ENCODE results near the gene HES4.

The HES4 gene

DNA sequence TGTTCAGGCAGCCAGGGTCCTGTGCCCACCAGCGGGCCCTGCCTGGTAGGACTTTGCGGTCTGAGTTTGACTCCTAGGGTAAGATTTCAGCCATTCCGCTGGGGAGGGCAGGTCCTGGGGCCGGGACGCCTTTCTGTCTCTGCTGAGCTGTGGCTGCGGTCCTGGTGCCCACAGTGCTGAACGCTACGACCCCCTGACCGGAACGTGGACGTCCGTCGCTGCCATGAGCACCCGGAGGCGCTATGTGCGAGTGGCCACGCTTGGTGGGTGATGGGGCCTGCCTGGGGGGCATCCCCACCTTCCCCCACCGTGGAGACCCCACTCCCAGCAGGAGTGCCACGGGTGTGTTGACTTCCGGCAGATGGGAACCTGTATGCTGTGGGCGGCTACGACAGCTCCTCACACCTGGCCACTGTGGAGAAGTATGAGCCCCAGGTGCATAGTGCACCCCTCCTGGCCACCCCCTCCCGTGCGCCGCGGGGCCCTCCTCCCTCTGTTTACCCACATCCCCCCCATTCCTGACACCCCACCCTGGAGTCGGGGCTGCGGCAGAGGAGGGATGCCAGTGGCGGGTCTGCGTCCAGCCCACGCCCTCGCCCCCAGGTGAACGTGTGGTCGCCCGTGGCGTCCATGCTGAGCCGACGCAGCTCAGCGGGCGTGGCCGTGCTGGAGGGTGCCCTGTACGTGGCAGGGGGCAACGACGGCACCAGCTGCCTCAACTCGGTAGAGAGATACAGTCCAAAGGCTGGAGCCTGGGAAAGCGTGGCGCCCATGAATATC is 36.0 kb downstream of the HES4 start:
- no peak for FAIRE-seq

- no peak for FAIRE-seq
These were observed 36.6 kb downstream of the HES4 start for GRCh38 chr1:963301-963651.

DNA sequence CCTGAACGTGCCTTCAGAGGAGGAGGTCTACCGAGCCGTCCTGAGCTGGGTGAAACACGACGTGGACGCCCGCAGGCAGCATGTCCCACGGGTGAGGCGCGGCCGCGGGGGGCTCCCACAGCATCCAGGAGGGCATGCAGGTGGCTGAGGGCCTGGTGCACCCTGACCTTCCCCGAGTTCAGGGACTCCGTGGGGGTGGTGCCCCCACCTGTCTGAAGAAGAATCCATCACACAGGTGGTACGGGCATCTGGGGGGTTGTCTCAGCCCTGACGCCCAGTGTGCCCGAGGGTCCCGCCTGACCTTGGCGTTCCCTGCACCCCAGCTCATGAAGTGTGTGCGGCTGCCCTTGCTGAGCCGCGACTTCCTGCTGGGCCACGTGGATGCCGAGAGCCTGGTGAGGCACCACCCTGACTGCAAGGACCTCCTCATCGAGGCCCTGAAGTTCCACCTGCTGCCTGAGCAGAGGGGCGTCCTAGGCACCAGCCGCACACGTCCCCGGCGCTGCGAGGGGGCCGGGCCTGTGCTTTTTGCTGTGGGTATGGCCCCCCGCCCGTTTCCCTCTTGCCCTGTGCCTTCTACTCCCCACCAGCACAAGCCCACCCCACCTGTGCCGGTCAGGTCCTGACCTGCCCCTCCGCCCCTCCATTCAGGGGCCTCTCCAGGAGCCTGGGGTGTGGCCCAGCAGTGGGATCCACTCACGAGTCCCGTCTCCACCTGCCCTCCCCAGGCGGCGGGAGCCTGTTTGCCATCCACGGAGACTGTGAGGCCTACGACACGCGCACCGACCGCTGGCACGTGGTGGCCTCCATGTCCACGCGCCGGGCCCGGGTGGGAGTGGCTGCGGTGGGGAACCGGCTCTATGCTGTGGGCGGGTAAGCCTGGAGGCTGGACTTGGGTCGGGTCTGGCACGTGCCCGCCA is 37.3 kb downstream of the HES4 start:
- no peak for FAIRE-seq

DNA sequence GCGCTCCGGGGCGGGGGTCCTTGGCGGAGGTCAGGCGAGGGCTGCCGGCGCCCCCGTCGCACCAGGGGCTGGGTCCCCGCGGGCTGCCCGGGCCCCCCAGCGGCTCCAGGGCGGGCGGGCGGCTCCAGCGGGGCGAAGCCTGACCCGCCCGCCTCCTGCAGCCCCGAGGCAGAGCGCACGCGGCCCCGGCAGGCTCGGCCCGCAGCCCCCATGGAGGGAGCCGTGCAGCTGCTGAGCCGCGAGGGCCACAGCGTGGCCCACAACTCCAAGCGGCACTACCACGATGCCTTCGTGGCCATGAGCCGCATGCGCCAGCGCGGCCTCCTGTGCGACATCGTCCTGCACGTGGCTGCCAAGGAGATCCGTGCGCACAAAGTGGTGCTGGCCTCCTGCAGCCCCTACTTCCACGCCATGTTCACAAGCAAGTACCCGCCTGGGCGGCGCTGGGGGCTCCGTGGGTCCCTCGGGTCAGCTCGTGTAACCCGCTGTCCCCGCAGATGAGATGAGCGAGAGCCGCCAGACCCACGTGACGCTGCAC is 38.7 kb downstream of the HES4 start:
- no peak for FAIRE-seq

DNA sequence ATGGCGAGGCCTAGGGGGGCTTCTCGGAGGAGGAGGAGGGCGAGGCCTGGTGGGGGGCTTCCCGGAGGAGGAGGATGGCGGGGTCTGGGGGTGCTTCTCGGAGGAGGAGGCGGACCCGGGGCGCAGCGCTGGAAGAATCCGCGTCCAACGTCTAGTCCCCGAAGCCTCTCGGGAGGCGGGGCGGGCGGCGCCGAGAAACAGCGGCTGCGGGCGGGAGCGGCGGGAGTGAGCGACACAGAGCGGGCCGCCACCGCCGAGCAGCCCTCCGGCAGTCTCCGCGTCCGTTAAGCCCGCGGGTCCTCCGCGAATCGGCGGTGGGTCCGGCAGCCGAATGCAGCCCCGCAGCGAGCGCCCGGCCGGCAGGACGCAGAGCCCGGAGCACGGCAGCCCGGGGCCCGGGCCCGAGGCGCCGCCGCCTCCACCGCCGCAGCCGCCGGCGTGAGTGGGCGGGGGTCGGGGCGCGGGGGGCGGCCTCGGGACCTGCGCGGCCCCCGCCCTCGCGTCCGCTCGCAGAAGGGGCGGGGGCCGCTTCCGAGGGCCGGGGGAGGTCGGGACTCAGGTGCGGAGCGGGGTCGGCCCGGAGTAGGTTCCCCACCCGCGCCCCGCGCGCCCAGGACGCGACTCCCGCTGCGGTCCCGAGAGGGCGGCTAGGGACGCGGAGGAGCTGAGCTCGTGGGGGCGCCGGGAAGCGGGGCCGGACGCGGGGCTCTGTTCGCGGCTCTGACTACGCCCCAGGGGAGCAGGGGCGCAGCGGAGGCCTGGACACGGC is 39.4 kb downstream of the HES4 start, which contains the start of gene KLHL17:
KLHL17 (plus strand) TSS at position 222 of the 769 bp plus-strand sequence; CDS start at position 332, 110 bp downstream.
- FAIRE-seq: no peak

DNA sequence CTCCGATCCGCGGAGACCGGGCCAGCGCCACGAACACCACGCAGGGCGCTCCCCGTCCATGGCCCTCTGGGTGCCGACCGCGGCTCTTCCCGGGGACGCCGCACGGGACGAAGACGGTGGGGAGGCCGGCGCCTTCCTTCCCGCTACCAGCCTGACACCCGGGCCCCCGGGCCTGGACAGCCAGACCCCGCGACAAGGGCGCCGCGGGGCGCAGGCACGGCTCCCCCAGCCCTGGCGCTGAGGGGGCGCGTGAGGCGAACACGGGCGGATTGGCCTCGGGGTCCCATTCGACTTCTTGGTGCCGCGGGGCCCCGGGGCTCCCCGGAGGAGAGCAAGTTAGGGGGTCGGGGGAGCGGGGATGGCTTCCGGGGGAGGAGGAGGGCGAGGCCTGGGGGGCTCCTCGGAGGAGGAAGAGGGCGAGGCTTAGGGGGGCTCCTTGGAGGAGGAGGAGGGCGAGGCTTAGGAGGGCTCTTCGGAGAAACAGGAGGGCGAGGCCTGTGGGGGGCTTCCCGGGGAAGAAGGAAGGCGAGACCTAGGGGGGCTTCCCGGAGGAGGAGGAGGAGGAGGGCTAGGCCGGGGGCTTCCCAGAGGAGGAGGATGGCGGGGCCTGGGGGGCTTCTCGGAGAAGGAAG is 40.0 kb downstream of the HES4 start:
- FAIRE-seq: no peak

DNA sequence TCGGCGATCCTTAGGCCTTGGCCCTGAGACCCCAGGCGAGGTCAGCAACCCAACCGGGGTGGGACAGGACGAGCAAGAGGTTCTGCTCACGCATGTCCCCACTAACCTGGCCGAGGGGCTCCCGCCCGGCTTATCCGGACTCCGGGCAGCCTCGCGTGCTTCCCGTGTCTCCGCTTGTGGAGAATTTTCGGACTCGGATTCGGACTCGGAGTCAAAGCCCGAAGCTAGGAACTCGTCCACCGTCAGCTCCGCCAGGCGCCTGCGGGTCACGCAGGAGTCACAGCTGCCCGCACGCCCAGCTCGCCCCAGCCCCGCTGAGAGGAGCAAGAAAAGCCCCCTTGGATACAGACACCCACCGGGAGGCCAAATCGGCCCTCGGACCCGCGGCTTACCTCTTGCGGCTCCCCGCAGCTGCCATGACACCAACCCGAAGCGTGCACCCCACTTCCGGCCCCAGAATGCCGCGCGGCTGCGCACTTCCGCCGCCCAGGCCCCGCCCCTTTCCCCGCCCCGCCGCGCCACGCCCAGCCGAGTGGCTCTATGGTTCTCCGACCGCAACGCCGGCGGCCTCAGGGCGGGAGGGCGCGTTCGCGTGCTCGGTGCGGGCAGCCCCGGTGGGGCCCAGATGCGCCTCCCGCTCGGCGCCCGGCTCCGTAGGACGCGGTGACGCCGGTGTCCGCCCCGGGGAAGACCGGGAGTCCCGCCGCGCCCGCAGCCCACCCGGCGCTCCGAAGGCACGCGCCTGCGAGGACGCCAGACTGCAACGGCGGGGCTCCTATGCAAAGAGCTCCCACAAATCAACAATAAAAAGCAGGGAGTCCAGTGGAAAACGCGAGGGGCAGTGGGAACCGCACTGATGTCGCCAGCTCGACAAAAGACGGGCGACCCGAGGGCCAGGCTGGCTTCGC is 40.8 kb downstream of the HES4 start, which contains the start of gene NOC2L:
NOC2L (minus strand) TSS at position 434 of the 908 bp plus-strand sequence; CDS start at position 418, 16 bp downstream.
- no peak for FAIRE-seq

- no peak for FAIRE-seq
These were observed 43.3 kb downstream of the HES4 start for GRCh38 chr1:956636-957035.

- no peak for FAIRE-seq
These were observed 44.4 kb downstream of the HES4 start for GRCh38 chr1:955474-955873.

DNA sequence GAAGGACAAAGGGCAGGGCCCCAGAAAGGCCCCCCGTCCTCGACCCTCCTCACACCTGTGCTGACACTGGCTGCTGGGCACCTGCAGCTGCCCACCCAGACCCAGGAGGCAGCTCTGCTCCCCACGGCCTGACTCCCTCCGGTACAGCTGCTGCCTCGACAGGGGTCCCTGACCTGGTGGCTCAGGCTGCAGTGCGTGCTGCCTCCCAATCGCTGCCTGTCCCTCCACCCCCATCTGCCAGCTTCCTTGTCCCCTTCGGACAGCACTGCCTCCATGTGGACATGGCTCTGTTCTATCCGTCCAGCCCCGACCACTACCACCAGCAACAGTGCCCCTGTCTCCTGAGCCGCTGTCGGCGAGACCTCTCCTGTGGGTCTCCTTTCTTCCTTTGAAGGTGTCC is 45.0 kb downstream of the HES4 start:
- FAIRE-seq: no peak

DNA sequence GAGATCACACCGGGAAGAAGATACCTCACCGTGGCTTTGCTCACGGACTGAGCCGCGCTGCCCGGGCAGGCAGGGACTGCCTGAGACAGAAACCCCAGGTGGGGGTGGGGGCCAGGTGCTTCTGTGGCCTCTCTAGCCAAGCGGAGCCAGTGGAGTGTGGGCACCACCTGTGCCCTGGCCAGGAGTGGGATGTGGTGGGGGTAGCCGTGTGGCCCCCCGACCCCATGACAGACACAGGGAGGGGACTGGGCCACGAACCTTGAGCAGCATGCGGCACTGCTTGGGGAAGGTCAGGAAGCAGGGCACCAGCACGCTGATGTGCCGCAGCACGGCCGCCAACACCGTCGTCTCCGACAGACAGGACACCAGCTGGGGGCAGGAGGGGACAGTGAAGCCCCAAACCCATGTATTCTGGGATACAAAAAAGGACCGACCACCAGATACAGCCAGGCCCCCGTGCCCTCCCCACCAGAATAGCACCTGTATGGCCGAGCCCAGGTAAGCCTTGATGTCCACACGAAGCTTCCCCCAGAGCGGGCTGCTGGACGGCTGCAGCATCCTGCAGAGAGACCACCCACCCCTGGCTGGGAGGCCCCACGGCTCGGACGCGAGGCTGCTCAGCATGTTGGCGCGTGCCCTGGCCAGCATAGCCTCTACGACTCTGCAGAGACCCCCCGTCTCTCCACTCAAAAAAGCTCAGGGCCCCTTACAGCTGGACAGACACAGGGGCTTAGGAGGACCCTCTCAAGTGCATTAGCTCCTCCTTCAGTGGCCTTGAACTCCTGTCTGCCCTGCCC is 46.2 kb downstream of the HES4 start:
- FAIRE-seq: no peak

DNA sequence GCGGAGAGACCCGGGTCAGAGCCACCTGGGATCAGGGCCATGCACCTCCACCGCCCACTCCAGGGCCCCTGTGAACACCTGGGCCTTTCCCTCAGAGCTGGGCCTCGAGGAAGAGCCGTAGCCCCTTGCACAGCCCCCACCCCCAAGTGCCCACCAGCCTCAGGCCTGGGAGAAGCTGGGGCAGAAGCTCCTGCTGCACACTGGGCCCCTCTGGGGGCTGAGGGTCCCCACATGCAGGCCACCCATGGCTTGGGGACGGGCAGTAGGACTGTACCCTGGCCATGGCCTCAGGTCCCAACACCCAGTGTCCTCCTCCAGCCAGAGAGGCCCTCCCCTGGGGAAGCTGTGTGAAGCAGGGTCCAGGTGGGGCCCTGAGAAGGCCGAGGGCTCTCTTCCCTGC is 47.3 kb downstream of the HES4 start:
- FAIRE-seq: no peak

GRCh38 chr1:952201-952600 is 47.7 kb downstream of the HES4 start:
- FAIRE-seq: no peak

DNA sequence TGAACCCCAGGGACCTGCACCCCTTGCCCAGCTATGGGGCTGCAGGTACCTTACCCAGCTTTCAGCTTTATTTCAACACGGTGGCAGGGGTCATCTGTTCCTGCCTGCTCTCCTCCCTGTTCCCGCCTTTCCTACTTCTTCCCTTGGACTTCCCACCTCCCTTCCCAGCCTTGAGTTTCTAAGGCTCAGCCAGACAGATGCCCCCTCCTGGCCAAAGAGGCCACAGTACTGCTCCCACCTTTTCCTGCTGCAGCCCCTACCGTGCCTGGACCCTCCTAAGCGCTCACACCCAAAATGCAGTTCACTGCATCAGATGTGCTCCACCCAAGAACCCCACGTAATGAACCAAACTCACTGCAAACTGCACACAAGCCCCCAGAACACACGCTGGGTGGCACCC is 48.5 kb downstream of the HES4 start:
- FAIRE-seq: no peak

DNA sequence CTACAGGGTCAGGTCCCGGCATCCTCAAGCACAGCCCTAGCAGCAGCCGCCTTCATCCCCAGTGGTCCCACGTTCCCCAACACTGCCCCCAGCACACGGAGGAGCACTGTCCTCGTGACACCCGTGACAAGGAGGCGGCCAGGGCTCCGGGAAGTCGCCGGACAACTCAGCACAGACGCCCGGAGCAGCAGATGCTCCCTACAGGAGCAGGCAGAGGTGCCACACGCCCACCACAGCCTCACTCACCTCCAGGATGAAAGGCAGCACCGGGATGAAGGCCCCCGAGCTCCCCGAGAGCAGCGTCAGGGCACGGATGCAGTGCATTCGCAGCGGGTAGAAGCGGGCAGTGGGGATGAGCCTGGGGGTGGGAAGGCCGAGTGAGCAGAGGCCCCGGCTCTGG is 49.0 kb downstream of the HES4 start:
- no peak for FAIRE-seq

GRCh38 chr1:950268-950667 is 49.6 kb downstream of the HES4 start:
- FAIRE-seq: no peak

Measured in islet of Langerhans (tissue), 1 donor.